Measurements from ENCODE around the gene SPRING1.
"Not testable (repeated sequence)": the region's sequence is repeated elsewhere in the genome, so short reads cannot be mapped to it uniquely, and the experiment has no call there.

The SPRING1 gene, protein sequence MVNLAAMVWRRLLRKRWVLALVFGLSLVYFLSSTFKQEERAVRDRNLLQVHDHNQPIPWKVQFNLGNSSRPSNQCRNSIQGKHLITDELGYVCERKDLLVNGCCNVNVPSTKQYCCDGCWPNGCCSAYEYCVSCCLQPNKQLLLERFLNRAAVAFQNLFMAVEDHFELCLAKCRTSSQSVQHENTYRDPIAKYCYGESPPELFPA

DNA sequence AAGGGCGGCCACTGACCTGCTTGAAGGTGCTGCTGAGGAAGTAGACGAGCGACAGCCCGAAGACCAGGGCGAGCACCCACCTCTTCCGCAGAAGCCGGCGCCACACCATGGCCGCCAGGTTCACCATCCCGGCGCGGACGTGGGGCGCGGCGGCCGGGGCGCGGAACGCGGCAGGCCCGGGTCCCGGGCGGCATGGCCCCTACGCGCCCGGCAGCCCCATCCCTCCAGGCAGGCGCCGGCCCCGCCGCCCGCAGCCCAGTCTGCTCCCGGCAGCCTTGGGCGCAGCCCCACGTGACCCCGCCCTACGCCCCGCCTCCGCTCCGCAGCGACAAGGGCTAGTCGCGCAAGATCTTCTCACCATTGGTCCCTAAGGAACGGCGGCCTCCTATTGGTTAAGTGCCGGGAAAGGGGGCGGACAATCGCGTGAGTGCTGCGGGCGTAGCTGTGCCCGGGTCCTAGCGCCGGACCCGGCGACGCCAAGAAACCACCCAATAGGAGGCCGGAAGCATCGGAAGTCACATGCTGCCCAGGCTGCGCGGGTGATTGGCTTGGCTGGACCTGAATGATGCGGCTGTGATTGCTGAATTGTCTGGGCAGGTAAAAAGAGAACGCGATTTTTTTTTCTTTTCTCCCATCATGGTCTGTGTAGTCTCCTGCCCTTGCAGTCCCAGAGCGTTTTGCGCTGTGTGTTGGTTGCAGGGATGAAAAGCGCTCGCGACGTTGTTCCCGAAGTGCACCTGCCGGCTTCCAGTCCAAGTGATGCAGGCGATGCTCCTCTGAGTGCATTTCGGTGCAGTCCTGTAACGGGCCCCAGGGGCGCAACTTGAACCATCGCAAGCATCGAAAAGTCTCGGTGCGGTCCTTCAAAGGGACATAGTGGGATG lies at the start of gene SPRING1, which contains the start of gene RNFT2:
TSS of gene SPRING1 (minus strand) at position 296 of the 884 bp plus-strand sequence. CDS start at position 127, 169 bp downstream.
TSS of gene RNFT2 (plus strand) at position 542 of the 884 bp plus-strand sequence. CDS start 2,183 bp downstream, outside the sequence.
- DNase-seq, result peak; percentile 98

DNA sequence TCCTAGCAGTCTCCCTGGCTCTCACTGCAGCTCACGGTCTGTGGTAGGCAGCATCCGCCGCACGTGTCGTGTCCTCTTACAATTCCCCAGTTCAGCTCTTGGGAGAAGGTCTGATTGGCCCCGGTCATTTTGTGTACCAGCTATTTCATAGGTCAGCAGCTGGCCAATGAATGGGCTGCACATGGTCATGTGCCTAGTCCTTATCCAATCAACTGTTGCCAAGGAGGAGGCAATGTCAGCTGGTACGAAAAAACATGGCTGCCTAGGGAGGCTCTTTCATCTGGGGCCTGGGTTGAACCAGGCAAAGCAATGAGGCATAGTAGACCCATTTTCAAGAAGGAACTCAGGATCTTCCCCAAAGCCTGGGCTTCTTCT lies 46.4 kb upstream of the SPRING1 start:
- no peak for DNase-seq

DNA sequence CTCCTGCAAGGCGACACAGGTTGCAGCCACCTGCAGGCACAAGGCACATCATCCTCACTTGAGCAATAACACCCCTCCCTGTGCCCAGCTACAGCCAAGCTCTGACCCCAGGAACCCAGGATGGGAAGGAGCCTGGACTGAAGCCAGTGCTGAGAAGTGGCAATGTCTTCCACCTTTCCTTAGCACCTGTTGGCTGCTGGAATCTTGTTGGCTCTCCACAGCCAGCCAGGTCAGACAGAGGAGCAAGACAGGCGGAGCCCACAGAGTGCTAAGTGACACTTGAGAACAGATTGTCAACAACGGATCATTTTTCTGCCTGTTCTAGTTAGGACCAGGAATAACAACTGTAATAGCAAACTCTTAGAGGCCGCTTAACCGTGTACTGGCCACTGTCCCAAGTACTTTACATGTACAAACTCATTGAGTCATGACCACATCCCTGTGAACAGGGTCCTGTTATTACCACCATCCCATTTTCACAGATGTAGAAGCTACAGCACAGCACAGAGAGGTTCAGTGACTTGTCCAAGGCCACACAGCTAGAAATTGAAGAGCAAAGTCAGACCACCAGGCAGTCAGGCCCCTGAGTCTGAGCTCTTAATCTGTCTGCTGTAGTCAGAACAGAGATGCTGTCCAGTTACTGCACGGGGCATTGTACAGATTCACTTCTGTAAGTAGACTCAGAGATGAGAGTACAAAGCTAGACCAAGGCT lies 45.8 kb upstream of the SPRING1 start:
- no peak for DNase-seq

DNA sequence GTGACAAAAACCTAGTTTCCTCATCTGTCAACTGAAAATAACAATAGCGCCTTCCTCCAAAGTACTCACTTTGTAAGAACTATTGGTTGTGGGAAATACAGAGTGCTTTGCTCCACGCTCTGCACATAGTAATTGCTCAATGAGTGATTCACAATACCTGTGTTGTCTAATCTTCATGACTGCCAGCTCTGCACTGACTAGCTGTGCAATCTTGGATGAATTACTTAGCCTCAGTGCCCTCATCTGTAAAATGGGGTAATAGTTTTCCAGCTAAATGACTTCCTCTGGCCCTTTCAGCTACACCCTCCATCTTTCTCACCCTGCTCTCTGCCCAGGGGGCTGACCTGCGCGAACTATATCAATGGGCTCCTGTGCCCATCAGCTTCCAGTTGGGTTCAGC lies 43.1 kb upstream of the SPRING1 start:
- no peak for DNase-seq

DNA sequence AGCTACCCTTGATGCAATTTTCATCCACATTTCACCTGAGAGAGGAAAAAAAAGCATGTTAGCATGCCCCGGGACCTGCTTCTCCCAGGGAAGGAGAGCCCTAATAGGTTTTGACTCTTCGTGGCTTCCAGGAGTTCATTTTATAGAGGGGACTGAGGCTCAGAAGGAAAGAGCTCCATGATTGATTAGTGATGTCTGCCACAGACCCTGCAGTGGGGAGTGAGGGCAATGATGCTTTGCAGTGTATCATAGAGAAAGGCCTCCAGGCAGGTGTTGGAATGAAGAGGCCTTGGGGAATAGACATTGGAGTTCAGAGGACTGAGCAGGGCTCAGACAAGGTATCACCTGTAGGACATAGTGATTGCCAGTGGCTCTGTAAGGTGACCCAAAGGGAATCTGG lies 41.7 kb upstream of the SPRING1 start:
- no peak for DNase-seq

DNA sequence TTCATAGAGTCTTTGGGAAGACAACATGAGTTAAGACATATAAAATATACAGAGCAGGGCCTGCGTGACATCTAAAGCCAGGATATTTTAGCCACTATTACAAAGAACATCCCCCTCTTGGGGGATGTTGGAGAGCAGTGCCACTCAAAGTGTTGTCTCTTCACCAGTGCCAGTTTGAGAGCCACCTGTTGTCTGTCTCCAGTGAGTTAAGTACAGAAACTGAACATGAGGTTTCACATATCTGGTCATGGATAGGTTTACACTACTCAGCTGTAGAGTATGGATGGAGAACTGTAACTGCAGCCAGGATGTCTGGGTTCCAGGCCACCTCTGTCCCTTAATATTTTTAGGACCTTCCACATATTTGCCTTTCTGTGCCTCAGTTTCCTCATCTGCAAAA lies 39.4 kb upstream of the SPRING1 start:
- DNase-seq, result no peak

DNA sequence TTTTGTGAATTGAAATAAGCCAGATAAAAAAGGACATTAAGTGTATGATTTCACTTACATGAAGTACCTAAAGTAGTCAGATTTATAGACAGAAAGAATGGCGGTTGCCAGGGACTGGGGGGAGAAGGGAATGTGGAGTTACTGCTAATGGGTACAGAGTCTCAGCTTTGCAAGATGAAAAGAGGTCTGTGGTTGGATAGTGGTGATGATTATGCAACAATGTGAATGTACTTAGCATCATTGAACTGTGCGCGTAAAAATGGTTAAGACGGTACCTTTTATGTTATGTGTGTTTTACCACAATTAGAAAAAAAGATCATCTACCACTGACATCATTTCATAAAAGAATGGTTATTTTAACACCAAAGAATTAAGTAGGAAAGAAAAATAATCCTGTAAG lies 36.2 kb upstream of the SPRING1 start:
- no peak for DNase-seq

DNA sequence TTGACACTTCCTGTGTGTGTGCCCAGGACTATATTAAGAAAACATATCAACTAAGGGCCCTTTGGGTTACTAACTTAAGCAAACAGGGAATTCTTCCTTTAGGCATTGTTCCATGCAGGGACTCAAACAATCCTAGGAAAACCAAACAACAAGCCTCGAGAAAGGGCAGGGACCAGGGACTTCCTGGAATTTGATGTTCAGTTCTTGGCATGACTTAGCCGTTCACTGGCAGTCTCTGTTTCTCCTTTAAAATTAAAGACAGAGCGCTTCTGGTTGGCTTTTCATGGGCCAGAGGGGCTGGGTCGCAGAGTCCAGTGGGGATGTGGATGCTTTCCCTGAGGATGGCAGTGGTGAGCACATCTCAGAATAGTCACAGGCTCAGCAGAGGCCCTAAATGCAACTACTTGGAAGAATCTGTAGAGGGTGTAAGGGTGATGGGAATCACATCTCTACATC lies 35.4 kb upstream of the SPRING1 start:
- DNase-seq, result no peak

DNA sequence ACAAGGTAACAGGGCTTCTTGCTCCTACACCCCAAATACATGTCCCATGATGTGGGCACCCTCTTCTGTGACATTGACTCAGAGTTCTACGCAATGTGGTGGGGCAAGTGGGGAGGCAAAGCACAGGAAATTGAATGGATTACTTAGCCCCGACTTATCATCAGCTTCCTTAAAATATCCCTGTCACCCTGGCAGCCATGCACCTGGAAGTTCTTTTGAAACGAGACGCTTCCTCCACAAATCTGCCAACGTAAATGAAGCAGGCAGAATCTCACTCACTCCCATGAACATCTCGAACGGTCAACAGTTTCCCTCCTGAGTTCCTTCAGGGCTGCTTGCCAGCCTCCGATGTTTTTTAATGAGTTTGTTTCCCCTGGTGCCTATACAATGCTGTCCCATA lies 33.8 kb upstream of the SPRING1 start:
- DNase-seq, result no peak

DNA sequence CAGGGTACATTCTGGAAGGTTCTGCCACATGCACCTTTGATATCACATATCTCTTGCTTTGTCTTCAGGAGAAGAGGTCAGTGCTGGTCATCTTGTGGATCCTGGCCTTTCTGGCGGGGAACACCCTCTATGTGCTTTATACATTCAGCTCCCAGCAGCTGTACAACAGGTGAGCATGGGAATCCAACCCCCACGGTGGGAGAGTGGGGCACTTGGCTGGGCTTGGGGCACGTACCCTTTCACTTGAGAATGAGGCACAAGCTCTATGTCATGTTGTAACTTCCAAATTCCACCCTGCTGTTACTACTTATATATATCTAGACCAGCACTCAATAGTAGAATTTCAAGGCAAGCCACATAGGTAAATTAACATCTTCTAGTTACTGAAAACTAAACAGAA lies 28.9 kb upstream of the SPRING1 start:
- DNase-seq, result no peak

DNA sequence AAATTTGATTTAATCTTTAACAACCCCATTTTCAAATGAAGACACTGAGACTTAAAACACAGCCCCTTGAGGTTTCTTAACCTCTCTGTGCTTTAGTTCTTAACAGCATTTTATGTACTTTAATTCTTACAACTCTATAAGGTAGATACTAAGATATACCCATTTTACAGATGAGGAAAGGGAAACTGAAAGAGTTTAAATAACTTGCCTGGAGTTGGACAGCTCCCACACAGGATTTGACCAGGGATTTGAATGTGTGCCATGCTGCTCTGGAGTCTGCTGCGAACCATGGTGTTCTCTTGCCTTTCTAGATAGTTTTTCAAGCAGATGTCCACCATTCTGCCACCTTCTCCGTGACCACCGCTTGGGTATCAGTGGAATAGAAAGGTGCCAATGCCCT lies 28.4 kb upstream of the SPRING1 start:
- no peak for DNase-seq

DNA sequence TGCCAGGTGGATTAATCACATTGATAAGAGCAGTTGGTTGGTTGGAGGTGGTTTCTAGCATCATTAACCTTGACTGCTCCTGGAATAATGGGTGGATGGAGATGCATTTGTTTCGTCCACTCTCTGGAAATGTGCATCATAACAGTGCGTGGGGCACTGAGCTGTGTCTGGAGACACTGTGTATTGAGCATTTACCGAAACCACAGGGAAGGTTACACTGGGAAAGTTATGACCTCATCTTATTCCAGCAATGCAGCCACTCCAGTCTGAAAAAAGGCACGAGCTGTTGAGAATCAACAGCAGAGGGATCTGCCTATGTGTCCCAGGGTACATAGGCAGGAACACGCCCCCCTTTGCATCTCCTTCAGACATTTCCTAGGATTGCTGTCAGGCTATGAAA lies 27.4 kb upstream of the SPRING1 start:
- DNase-seq, result no peak

DNA sequence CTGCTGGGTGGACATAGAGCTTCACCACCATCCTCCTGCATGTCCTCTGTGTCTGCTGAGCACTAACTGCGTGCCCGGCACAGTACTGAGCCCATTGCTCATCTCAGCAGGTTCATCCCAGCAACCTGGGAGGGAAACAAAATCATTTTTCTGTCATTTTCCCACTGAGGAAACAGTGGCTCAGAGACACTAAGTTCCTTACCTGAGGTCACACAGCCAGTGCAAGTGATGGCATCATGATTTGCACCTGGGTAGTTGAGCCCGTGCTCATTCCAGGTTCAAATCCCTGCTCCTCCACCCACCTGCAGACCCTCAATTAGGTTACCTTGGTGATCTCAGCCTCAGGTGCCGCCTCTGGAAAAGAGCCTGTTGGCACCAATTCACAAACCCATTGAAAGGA lies 23.6 kb upstream of the SPRING1 start:
- no peak for DNase-seq

DNA sequence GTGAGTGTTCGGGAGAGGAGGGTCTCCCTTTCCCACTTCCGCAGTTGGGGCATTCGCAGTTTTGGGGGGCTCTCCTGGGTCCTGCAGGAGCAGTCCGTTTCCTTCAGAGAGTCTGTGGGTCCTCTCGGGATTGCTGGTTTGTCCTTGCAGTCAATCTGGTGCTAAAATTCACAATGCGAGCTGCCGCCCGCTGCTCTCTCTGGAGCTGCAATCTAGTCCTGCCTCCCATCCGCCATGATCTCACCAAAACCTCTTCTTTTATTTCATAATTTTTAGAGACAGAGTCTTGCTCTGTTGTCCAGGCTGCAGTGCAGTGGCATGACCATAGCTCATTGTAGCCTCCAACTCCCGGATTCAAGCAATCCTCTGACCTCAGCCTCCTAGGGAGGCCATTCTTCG lies 22.8 kb upstream of the SPRING1 start:
- no peak for DNase-seq

DNA sequence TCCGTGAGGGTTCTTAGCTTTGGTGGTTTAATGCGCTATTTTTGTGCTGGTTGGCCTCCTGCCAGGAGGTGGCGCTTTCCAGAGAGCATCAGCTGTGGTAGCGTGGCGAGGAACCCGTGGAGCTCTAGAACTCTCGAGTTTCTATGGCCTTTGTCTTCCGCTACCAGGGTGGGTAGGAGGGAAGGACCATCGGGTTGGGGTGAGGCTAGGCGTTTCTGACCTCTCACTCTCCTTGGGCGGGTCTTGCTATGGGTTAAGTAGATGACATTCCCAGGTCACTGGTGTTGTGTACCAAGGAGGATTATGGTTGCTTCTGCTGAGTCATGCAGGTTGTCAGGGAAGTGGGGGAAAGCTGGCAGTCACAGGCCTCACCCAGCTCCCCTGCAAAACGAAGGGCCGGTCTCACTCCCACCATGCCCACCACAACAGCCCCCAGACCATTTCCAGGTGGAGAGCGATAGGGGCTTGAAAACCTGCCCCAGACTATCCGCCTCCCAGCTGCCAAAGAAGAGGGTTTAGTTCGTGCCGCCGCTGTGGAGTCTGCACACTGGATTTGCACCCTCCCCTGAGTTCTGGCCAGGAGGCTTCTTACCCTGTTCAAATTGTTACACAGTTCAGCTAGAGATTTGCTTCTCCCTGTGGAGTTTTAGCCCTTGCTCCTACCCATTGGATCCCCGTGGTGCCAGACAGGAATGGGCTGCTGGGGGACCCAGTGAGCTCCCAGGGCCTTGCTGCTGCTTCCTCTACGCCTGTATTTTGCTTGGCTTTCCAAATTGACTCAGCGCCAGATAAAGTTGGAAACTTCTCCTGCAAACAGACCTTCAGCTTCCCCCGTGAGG lies 22.1 kb upstream of the SPRING1 start:
- peak; percentile 72 for DNase-seq

DNA sequence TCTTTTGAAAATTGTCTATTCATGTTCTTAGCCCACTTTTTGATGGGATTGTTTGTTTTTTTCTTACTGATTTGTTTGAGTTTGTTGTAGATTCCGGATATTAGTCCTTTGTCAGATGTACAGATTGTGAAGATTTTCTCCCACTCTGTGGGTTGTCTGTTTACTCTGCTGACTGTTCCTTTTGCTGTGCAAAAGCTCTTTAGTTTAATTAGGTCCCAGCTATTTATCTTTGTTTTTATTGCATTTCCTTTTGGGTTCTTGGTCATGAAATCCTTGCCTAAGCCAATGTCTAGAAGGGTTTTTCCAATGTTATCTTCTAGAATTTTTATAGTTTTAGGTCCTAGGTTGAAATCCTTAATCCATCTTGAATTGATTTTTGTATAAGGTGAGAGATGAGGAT lies 16.9 kb upstream of the SPRING1 start:
- DNase-seq, result not testable (repeated sequence)

DNA sequence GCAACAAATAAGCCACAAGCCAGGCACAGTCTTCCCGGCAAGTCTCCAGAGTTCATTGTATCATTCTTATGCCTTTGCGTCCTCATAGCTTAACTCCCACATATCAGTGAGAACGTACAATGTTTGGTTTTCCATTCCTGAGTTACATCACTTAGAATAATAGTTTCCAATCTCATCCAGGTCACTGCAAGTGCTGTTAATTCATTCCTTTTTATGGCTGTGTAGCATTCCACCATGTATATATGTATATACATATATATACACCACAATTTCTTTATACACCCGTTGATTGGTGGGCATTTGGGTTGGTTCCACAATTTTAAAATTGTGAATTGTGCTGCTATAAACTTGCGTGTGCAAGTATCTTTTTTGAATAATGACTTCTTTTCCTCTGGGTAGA lies 16.2 kb upstream of the SPRING1 start:
- not testable (repeated sequence) for DNase-seq

DNA sequence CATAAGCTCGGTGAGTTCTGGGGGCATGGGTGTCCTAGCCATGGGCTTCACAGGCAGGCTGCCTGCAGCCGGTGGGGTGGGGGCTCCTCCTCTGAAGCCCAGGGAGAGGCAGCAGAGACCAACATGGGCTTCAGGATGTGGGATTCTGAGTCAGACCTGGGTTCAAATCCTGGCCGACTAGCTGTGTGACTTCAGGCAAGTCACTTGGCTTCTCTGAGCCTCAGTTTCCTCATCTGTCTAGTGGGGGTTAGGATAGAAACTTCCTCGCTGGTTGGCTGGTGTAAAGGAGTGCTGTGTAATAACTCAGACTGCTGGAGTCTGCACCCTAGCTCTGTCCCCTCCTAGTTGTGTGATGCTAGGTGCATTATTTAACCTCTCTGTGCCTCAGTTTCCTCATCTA lies 12.4 kb upstream of the SPRING1 start:
- DNase-seq, result no peak

DNA sequence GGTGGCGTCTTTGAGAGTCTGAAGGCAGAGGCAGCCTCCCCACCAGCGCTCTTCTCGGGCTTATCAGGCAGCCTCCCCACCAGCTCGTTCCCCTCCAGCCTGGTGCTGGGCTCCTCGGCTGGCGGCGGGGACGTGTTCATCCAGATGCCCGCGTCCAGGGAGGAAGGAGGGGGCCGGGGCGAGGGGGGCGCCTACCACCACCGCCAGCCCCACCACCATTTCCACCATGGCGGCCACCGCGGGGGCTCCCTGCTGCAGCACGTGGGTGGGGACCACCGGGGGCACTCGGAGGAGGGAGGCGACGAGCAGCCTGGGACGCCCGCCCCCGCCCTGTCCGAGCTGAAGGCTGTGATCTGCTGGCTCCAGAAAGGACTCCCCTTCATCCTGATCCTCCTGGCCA lies 12.0 kb upstream of the SPRING1 start:
- DNase-seq, result no peak

DNA sequence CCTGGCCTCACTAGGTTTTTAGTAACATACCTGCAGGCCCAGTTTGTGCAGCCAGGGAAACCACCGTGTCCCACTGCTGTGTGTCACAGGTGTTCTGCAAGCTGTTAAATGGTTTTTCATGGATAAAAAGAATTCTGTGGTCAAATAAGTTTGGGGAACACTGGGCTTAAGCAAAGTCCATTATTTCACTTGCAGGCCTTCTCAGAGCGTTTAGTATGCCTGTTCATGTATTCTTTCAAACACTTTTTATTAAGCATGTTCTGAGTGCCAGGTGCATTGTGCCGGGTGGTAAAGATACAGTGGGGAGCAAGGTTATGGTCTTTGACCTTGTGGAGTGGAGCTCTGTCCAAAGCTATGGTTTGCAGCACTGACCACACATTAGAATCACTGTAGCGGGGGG lies 7.7 kb upstream of the SPRING1 start:
- no peak for DNase-seq

DNA sequence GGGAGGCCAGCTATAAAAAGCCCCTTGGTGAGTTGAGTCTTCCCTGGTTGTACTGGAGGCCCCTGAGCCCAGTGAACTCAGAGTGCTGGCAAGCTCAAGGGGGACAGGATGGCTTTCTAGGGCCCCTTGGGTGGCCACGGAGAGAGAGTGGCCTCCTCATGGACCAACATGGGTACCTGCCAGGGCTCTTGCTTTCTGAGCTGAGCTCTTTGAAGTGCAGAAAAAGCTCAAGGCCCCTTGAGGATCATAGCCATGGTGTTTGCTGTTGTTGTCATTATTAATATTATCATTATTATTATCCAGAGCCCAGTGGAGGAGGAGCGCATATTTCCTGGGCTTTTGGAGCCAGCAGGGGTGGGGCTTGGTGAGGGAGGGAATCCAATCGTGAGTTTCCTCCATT lies 6.9 kb upstream of the SPRING1 start:
- DNase-seq, result no peak

DNA sequence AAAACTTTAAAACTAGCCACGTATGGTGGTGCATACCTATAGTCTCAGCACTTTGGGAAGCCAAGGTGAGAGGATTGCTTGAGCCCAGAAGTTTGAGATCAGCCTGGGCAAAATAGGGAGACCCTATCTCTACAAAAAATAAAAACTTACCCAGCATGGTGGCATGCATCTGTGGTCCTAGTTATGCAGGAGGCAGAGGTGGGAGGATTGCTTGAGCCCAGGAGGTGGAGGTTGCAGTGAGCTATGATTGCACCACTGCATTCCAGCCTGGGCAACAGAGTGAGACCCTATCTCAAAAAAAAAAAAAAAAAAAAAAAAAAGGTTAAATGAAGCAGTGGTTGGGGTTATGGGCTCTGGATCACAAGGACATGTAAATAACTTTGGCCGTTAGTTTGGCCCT lies 4.9 kb upstream of the SPRING1 start:
- not testable (repeated sequence) for DNase-seq

DNA sequence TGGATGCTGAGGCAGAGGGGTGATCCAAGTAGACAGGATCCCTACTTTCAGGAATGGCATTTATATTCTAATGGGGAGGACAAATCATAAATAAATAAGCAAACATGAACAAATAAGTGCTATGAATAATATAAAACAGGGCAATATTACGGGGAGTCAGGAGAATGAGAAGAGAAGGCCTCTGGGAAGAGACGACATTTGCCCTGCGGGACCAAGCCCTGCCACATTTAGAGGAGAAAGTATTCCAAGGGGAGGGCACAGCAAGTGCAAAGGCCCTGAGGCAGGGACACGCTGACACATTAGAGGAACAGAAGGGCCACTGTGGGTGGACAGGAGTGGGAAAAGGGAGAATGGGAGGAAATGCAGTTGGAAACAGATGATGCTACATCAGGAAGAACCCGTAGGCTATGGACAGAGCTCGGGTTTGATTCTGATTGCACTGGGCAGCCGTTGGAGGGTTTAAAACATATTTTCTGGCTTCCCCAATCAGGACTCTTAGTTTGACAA lies 1.6 kb upstream of the SPRING1 start:
- no peak for DNase-seq

Data from activated CD8-positive, alpha-beta memory T cell treated with anti-CD3 and anti-CD28 coated beads for 24 hours (primary cell).